HG03575 (cell line): Measurements from ENCODE around the gene KCNJ5.

ENCODE experiments used
- ATAC-seq: cut with Tn5 transposase; IDR thresholded peaks from one replicate; pipeline ENCODE4 v1.9.1; 2021; ENCODE audit not compliant: unreplicated experiment, insufficient number of reproducible peaks, low FRiP score; ENCODE audit errors: extremely low read depth

Gene KCNJ5

GRCh38 chr11:128941573-128942271 lies 50.6 kb downstream of the KCNJ5 start:
- ATAC-seq, result no peak

GRCh38 chr11:128942272-128942612 lies 51.1 kb downstream of the KCNJ5 start:
- ATAC-seq, result no peak

GRCh38 chr11:128942817-128943427 lies 51.8 kb downstream of the KCNJ5 start, which contains the start of gene TP53AIP1:
TSS of gene TP53AIP1 (minus strand) at chr11:128942871. CDS start at chr11:128937818, 5,053 bp downstream.
- ATAC-seq, result no peak

GRCh38 chr11:128943428-128943976 lies 52.3 kb downstream of the KCNJ5 start:
- ATAC-seq, result no peak

GRCh38 chr11:128946648-128947047 lies 55.5 kb downstream of the KCNJ5 start:
- no peak for ATAC-seq

- ATAC-seq, result no peak
Observed at GRCh38 chr11:128947773-128948172, 56.6 kb downstream of the KCNJ5 start.

- ATAC-seq, result no peak
Observed at GRCh38 chr11:128948583-128948982, 57.4 kb downstream of the KCNJ5 start.

- ATAC-seq, result no peak
Observed at GRCh38 chr11:128949791-128950454, 58.8 kb downstream of the KCNJ5 start.

- ATAC-seq, result no peak
Observed at GRCh38 chr11:128953151-128953550, 62.0 kb downstream of the KCNJ5 start.

- ATAC-seq, result no peak
Observed at GRCh38 chr11:128955636-128956035, 64.5 kb downstream of the KCNJ5 start.

GRCh38 chr11:128956401-128957201 lies 65.4 kb downstream of the KCNJ5 start:
- no peak for ATAC-seq

GRCh38 chr11:128957202-128957482 lies 66.0 kb downstream of the KCNJ5 start:
- ATAC-seq, result no peak

GRCh38 chr11:128961645-128962044 lies 70.5 kb downstream of the KCNJ5 start:
- ATAC-seq, result no peak

GRCh38 chr11:128962896-128963295 lies 71.7 kb downstream of the KCNJ5 start:
- no peak for ATAC-seq

GRCh38 chr11:128963744-128964325 lies 72.7 kb downstream of the KCNJ5 start:
- ATAC-seq, result no peak

GRCh38 chr11:128964463-128964930 lies 73.3 kb downstream of the KCNJ5 start:
- ATAC-seq, result no peak

- ATAC-seq, result peak; percentile 99
Observed at GRCh38 chr11:128965485-128965884, 74.3 kb downstream of the KCNJ5 start.

GRCh38 chr11:128967578-128967977 lies 76.4 kb downstream of the KCNJ5 start:
- no peak for ATAC-seq

- ATAC-seq, result no peak
Observed at GRCh38 chr11:128968916-128969315, 77.8 kb downstream of the KCNJ5 start.
